Measurements from ENCODE around the gene GDF10. TPM values are rescaled to one million over a fixed set of nuclear protein-coding genes. Genes with fewer than 3 reads are reported as not detected.

GDF10 gene
- total and polyA plus RNA-seq, 2 of the 8 experiments (the other 6 are each of a cell fraction or from before 2014, with no cell fraction given) = 0.19 to 0.32 TPM

GRCh38 chr10:47337310-47337709 is 37.3 kb downstream of the GDF10 start (continued):
- TF ChIP-seq ATF3 (IDR thresholded peaks at IDR 0.05; ENCODE audit: insufficient read depth, low read depth, low read length) = no peak
- TF ChIP-seq CHD7 (IDR thresholded peaks at IDR 0.05; ENCODE audit: insufficient replicate concordance, low read length) = no peak
- TF ChIP-seq KDM1A (IDR thresholded peaks at IDR 0.05; ENCODE audit: borderline replicate concordance, low read length) = no peak
- TF ChIP-seq TAF7 (optimal IDR thresholded peaks at IDR 0.05; ENCODE audit: borderline replicate concordance, low read depth, low read length) = no peak
- TF ChIP-seq HDAC6 (IDR thresholded peaks at IDR 0.05; ENCODE audit: low read depth, low read length) = no peak
